HG03521 (cell line): ENCODE measurements around the gene PHEX.
"Not testable (repeated sequence)": the region's sequence is repeated elsewhere in the genome, so short reads cannot be mapped to it uniquely, and the experiment has no call there.

ENCODE experiments used
- ATAC-seq: cut with Tn5 transposase; IDR thresholded peaks from one replicate; pipeline ENCODE4 v1.9.1; 2021; ENCODE audit warnings: mild to moderate bottlenecking, moderate library complexity; ENCODE audit not compliant: unreplicated experiment

Gene PHEX

DNA sequence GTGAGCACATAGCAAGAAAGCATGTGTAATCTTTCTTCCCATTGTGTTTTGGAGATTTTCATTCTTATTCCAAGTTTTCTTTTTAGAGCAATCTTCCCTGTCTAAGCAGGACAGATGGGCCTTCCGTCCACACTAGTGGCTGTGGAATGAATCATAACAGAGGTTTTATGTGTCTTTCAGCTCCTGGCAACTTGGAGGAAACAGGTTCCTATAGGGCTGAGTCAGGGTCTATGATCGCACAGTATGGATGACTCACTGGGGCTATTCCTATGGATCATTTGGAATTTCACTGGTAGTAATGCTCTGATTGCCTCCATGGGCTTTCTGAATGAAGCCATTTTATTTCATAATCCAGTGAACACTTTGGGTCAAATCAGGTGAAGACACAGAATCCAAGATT lies 188.8 kb downstream of the PHEX start:
- no peak for ATAC-seq

DNA sequence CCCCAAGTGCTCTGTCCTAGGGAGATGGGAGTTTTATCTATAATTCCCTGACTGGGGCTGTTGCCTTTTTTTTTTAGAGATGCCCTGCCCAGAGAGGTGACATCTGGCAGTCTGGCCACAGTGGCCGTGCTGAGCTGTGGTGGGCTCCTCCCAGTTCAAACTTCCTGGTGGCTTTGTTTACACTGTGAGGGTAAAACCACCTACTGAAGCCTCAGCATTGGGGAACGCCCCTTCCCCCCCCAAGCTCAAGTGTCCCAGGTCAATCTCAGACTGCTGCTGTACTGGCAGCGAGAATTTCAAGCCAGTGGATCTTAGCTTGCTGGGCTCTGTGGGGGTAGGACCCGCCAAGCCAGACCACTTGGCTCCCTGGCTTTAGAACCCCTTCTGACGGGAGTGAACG lies 202.3 kb downstream of the PHEX start:
- no peak for ATAC-seq

DNA sequence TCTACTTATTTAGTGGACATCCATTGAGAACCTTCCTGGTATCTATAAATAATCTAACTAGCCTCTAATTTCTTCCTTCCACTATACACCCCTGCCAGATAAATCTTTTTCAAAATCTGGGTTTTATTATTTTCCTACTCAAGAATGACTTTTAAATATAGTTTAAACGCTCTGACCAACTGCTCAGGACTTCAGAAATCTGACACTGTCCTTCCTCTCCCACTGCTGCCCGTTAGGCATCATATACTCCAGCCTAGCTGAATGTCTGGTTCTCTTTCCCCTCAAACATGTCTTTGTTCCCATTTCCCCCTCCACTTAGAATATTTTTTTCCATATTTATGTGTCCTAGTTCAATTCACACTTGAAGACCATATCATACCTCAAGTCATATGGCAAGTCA lies 205.4 kb downstream of the PHEX start:
- ATAC-seq: no peak

DNA sequence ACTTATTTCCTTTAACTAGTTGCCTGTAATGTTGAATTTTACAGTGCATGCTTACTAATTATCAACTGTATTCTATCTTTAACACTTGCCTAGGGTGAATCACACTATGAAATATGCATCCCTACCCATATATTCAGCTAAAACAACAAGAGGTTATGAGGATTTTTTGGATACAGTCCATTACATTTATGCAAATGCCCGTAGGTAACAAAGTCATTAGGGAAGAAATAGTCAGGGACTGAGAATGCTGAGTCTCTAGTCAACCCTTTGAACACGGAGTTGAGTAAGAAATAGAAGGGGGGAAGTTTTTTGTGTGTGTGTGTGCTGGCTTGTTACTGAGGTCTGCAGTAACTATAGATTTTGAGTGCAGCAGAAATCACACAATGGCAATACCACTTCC lies 214.5 kb downstream of the PHEX start:
- no peak for ATAC-seq

DNA sequence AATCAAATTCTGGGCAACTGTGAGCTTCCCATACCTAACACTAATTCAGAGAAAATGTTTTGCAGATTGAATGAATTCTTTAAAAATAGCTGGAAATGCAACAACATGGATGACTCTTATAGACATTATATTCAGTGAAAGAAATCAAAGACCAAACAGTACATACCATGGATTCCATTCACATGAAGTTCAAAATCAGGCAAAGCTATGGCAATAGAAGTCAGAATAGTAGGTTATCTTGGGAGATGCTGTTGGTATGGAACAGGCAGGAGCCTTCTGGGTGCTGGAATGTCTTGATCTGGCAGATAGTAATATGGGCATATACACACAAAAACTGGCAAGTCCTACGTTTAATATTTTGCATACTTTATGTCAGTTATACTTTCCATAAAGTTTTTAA lies 215.0 kb downstream of the PHEX start:
- no peak for ATAC-seq

DNA sequence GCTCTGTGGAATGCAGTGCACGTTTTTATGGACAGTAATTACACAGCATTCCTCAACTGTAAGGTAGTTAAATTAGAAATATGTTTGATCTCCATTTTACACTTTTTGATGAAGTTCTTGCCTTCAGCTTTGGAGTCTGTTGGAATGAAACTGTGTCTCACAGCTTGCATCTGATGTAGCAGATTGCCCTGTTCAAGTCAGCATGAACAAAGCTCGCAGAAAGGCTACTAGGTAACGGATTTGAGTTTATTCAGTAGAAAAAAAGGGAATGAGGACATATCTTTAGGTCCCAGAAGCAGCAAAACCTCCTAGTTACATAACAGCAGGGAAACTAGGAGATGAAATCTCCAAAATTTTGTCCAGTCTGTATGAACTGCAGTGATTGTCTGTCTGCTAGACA lies 216.3 kb downstream of the PHEX start:
- no peak for ATAC-seq

DNA sequence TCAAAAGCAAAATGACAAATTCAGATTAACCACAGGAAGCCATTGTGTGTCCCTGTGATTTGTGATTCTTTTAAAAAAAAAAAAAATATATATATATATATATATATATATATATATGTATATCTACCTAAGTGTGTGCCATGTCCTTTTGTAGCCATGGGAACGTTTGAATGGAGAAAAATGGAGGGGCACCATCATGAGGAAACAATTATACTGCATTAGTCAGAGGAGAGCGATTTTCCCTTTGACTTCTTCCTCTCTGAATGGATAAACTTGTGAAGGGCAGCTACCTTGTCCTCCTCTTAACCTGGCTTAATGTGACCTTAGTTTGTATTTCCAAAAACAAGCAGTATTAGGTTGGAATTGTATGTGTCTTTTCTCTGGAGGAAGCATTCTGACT lies 217.2 kb downstream of the PHEX start:
- no peak for ATAC-seq

DNA sequence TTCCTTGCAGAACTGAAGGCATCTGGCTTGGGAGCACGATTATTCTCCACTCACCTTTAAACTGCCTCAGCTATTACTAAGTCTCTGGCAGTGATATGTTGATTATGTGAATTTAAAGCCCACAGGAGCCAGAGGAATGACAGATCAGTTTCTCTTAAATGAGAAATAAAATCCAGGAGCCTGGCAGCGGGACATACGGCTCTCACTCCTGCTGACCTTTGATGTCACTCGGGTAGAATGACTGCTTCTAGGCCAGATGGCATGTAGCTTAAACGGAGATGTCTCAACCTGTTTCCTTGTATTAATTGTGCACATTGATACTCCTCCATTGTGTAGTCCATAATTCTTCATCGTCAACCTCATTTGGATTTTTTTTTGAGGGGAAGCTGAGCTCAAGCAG lies 236.6 kb downstream of the PHEX start:
- no peak for ATAC-seq

DNA sequence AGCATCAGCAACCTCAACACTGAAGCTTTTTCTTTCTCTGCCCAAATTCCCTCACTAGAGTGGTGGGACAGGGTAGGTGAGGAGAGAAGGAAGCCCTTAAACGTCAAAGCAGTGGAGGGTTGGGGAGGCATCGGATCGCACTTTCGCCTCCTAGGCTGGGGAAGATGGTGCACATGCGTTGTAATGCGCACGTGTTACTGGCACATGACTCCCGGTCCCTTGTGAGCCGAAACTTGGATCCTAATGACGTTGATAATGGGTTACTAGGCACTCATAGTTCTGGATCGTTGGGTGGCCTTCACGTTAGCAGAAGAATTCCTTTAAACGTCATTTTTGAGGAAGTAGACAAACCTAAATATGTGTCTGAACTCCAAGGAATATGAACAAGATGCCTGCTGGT lies 240.5 kb downstream of the PHEX start, which contains the start of gene CBLL2:
TSS of gene CBLL2 (plus strand) at position 301 of the 400 bp plus-strand sequence. CDS start at position 380, 79 bp downstream.
- no peak for ATAC-seq

DNA sequence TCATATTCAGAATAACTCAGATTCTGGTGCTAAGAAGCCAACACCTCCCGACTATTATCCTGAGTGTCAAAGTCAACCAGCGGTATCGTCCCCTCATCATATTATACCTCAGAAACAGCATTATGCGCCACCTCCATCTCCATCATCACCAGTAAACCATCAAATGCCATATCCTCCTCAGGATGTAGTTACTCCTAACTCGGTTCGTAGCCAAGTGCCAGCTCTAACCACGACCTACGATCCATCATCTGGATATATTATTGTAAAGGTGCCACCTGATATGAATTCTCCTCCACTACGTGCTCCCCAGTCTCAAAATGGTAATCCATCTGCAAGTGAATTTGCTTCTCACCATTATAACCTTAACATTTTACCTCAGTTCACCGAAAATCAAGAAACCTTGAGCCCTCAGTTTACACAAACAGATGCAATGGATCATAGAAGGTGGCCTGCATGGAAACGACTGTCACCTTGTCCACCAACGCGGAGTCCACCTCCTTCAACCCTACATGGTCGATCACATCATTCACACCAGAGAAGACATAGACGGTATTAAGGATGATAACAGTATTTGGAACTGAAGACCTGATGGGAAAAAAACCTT lies 241.7 kb downstream of the PHEX start:
- no peak for ATAC-seq

DNA sequence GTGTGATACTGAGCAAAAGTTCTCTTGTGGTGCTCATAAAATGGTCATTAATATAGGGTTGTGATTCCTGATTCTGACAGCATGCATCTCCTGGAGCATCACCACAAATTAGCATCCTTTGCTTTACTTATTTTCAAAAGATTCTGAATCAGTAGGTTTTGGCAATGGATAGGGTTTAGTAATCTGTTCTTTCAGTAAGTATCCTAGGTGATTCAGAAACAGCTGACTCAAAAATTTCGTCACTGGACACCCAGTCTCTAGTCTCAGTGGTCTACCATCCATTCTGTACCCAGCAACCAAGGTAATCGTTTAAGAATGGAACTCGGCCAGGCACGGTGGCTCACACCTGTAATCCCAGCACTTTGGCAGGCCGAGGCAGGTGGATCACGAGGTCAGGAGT lies 244.7 kb downstream of the PHEX start:
- ATAC-seq: no peak

DNA sequence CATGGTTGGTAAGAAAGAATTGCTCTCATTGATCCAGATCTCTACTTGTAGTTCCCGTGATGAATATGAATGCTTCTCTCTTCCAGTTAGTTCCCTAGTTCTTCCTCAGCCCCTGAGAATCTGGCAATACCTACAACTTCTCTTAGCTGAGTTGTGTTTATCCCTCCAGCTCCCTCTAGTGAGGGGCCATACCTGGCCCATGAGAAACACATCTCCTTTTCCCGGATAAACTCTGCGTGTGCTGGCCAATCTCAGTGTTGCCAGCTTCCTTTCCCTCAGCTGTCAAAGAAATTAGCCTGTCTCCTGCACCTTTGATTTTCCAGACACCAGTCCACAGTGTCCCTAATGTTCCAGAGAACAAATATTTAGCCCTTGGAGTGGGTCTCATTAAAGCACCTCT lies 246.2 kb downstream of the PHEX start:
- no peak for ATAC-seq

DNA sequence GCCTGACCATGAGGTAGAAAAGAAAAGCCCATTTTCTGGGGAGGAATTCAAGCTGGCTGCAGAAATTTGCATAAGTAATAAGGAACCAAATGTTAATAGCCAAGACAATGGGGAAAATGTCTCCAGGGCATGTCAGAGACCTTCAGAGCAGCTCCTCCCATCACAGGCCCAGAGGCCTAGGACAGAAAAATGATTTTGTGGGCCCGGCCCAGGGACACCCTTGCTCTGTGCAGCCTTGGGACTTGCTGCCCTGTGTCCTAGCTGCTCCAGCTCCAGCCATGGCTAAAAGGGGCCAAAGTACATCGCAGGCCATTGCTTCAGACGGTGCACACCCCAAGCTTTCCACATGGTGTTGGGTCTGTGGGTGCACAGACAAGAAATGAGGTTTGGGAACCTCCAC lies 257.1 kb downstream of the PHEX start:
- ATAC-seq: not testable (repeated sequence)

DNA sequence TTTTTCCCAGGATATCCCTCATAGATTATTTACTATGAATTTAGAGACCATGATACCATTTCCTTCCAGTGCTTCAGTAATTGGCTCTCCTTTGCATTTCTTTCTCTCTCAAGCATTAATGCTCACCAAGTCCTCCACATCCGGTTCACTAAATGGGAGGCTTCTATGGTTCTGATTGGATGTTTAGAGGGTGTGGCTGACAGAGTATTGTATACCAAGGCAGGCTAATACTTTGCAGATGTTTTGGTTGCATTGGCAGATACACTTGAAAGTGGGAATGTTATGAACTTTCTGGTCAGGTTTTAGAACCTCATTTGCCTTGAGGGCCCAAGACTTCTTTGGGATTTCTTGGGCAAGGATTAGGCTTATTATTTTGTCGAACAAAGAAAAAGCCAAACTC lies 264.7 kb downstream of the PHEX start:
- ATAC-seq: no peak

DNA sequence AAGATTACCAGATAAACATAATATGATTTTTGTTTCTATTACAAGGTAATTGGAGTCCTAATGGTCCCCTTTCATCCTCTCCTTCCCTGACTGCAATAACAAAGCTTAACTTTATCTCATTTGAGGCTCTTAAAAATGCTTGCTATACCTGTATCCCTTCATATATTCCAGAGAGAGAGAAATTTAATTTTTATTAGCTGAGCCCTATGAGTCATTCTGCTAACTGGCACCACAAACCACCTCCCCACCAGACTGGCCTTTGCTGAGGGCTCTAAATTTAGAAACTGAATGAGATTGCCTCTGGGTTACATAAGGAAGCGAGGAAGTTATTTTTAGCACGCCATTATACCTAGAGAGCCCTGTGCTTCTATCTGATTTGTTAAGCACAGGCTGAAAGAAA lies 268.0 kb downstream of the PHEX start:
- no peak for ATAC-seq
